Measurements from ENCODE around the gene BARD1. TPM values are rescaled to one million over a fixed set of nuclear protein-coding genes. Genes with fewer than 3 reads are reported as not detected.

The BARD1 gene
- total RNA-seq, 1 donor from 2014 or later: 11.3 TPM

GRCh38 chr2:214716811-214717560 lies 92.5 kb downstream of the BARD1 start:
- Histone ChIP-seq H3K4me1 (no peaks in the 10 kb centered on the region), H3K27ac (no peak overlapping the region), H3K27me3 (no peaks in the 10 kb centered on the region), H3K4me3 (no peak overlapping the region), H3K36me3 (no peaks in the 10 kb centered on the region), H3K9me3 (no peaks in the 10 kb centered on the region)
- intact Hi-C loops (cut with DNase I): no loop called here
- ATAC-seq: no peak
- no peak for TF ChIP-seq CTCF (IDR thresholded peaks at IDR 0.05)
- no peak for DNase-seq

- ATAC-seq (no peak), DNase-seq (no peak)
- H3K4me3 ChIP-seq: no peak overlapping the region
- no peaks in the 10 kb centered on the region for H3K27me3 ChIP-seq
- H3K36me3 ChIP-seq: no peaks in the 10 kb centered on the region
- no peaks in the 10 kb centered on the region for H3K4me1 ChIP-seq
- no peak overlapping the region for H3K27ac ChIP-seq
- intact Hi-C loops (cut with DNase I): no loop called here
- TF ChIP-seq CTCF (IDR thresholded peaks at IDR 0.05): no peak
- no peaks in the 10 kb centered on the region for H3K9me3 ChIP-seq
These were observed 94.5 kb downstream of the BARD1 start for GRCh38 chr2:214715025-214715424.

- intact Hi-C loops (cut with DNase I): no loop called here
- H3K4me1 ChIP-seq: no peaks in the 10 kb centered on the region
- H3K27ac ChIP-seq: no peak overlapping the region
- H3K4me3 ChIP-seq: no peak overlapping the region
- H3K36me3 ChIP-seq: no peaks in the 10 kb centered on the region
- no peaks in the 10 kb centered on the region for H3K9me3 ChIP-seq
- TF ChIP-seq CTCF (IDR thresholded peaks at IDR 0.05): no peak
- H3K27me3 ChIP-seq: no peaks in the 10 kb centered on the region
- no peak for DNase-seq
- ATAC-seq: no peak
These were observed 96.2 kb downstream of the BARD1 start for GRCh38 chr2:214713080-214713830.

GRCh38 chr2:214710729-214711128 lies 98.8 kb downstream of the BARD1 start:
- H3K36me3 ChIP-seq: no peaks in the 10 kb centered on the region
- no peak for ATAC-seq
- intact Hi-C loops (cut with DNase I): no loop called here

GRCh38 chr2:214706986-214707385 lies 102.5 kb downstream of the BARD1 start:
- Histone ChIP-seq H3K4me1 (no peaks in the 10 kb centered on the region), H3K27ac (no peak overlapping the region), H3K36me3 (no peaks in the 10 kb centered on the region), H3K9me3 (no peaks in the 10 kb centered on the region), H3K27me3 (no peaks in the 10 kb centered on the region), H3K4me3 (no peak overlapping the region)
- DNase-seq: no peak
- intact Hi-C loops (cut with DNase I): no loop called here
- no peak for TF ChIP-seq CTCF (IDR thresholded peaks at IDR 0.05)
- no peak for ATAC-seq

More at GRCh38 chr2:214710729-214711128, 98.8 kb downstream of the BARD1 start:
- Histone ChIP-seq H3K27ac (no peak overlapping the region), H3K4me3 (no peak overlapping the region), H3K4me1 (no peaks in the 10 kb centered on the region), H3K9me3 (no peaks in the 10 kb centered on the region), H3K27me3 (no peaks in the 10 kb centered on the region)
- DNase-seq: no peak
- no peak for TF ChIP-seq CTCF (IDR thresholded peaks at IDR 0.05)

Measured in upper lobe of right lung (tissue), 1 donor.